Subcutaneous adipose tissue (tissue), 4 donors: ENCODE measurements around the gene GUCY2C. TPM values are rescaled to one million over a fixed set of nuclear protein-coding genes. Genes with fewer than 3 reads are reported as not detected.

Experiments used
- total RNA-seq, 4 donors: library from RNA; depleted of rRNA; stranded (reverse); fragments of >200 nt; gene quantifications; one replicate each; pipeline ENCODE4 v1.1.0, GENCODE V29; 2016
- TF ChIP-seq, protein P1 (sequence below): fragments of 450-650 bp; IDR thresholded peaks from one replicate; pipeline ENCODE4 v1.5.1; 2016; ENCODE audit warnings: low read depth, mild to moderate bottlenecking, control low read depth, antibody characterized with exemption, moderate library complexity

Gene GUCY2C
- total RNA-seq, 4 donors from 2014 or later: 0.17 TPM; not detected in 3

GRCh38 chr12:14656846-14657245 is 39.6 kb downstream of the GUCY2C start:
- TF ChIP-seq, protein P1, sequence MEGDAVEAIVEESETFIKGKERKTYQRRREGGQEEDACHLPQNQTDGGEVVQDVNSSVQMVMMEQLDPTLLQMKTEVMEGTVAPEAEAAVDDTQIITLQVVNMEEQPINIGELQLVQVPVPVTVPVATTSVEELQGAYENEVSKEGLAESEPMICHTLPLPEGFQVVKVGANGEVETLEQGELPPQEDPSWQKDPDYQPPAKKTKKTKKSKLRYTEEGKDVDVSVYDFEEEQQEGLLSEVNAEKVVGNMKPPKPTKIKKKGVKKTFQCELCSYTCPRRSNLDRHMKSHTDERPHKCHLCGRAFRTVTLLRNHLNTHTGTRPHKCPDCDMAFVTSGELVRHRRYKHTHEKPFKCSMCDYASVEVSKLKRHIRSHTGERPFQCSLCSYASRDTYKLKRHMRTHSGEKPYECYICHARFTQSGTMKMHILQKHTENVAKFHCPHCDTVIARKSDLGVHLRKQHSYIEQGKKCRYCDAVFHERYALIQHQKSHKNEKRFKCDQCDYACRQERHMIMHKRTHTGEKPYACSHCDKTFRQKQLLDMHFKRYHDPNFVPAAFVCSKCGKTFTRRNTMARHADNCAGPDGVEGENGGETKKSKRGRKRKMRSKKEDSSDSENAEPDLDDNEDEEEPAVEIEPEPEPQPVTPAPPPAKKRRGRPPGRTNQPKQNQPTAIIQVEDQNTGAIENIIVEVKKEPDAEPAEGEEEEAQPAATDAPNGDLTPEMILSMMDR: no peak

- TF ChIP-seq, protein P1: no peak
These were observed 41.1 kb downstream of the GUCY2C start for GRCh38 chr12:14655284-14655683.

DNA sequence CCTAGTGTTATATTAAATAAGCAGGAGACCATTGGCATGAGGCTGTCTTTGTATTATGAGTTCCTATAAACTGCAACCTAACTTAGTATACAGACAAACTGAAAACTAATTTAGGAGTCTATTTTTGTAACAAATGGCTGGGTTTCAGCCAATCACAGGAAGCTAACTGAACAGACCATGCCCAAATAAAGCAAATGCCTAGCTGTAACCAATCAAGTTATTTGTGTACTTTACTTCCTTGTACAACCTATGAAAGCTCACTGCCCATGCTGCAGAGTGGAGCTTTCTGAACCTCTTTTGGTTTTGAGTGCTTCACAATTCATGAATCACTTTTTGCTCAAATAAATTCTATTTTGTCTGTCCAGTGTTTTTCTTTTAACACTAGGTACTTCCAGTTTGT is 41.6 kb downstream of the GUCY2C start:
- TF ChIP-seq, protein P1: no peak

GRCh38 chr12:14654416-14654815 is 42.0 kb downstream of the GUCY2C start:
- TF ChIP-seq, protein P1: no peak

- TF ChIP-seq, protein P1: no peak
These were observed 43.9 kb downstream of the GUCY2C start for GRCh38 chr12:14652483-14652882.

GRCh38 chr12:14651371-14651770 is 45.0 kb downstream of the GUCY2C start:
- TF ChIP-seq, protein P1: no peak

- TF ChIP-seq, protein P1: no peak
These were observed 45.6 kb downstream of the GUCY2C start for GRCh38 chr12:14650789-14651188.
